ENCODE results near the gene POLR3B. TPM values are rescaled to one million over a fixed set of nuclear protein-coding genes. Genes with fewer than 3 reads are reported as not detected.

POLR3B gene
- total RNA-seq, 1 experiment from 2014 or later: 10.7 TPM

- POLR2A ChIA-PET: no interaction called here
These were observed 102.0 kb downstream of the POLR3B start for GRCh38 chr12:106459534-106459933.

More at GRCh38 chr12:106459534-106459933, 102.0 kb downstream of the POLR3B start:
- DNase-seq (ENCODE audit: low read depth, low spot score) (no peak), ATAC-seq (no peak)
- Histone ChIP-seq H3K27ac (ENCODE audit: low read depth, low read length) (no peak overlapping the region), H3K4me3 (replicated peaks in 1 of 2; ENCODE audit: low read depth in 1 of 2, low read length in 2 of 2) (no peak overlapping the region), H3K9ac (ENCODE audit: low read length) (no peak overlapping the region), H3K36me3 (ENCODE audit: control insufficient read depth in 1 of 2, insufficient read depth in 2 of 2, low read length in 2 of 2) (no peaks in the 10 kb centered on the region), H3K4me1 (ENCODE audit: control insufficient read depth in 1 of 2, insufficient read depth in 2 of 2, low read length in 2 of 2) (no peaks in the 10 kb centered on the region), H3K4me2 (ENCODE audit: low read length) (no peak overlapping the region), H3K9me3 (ENCODE audit: control insufficient read depth in 1 of 2, insufficient read depth in 1 of 2, low read depth in 1 of 2, low read length in 2 of 2) (no peaks in the 10 kb centered on the region), H3K9me2 (ENCODE audit: insufficient read depth) (no peaks in the 10 kb centered on the region), H3K79me2 (ENCODE audit: insufficient read depth, low read length) (no peaks in the 10 kb centered on the region), H2AFZ (ENCODE audit: low read depth, low read length, poor library complexity, severe bottlenecking) (no peak overlapping the region), H4K20me1 (ENCODE audit: insufficient read depth) (no peaks in the 10 kb centered on the region), H3K27me3 (ENCODE audit: insufficient read depth, low read length) (no peaks in the 10 kb centered on the region)
- intact Hi-C loops (cut with micrococcal nuclease): no loop called here
- no TSS peak for BruUV-seq (replicated peaks)
- CTCF ChIA-PET: no interaction called here
- RAD21 ChIA-PET (ENCODE audit: low non-redundant PET in 1 of 2, low total read pairs in 2 of 2, uncharacterized antibody in 2 of 2, unreplicated experiment in 2 of 2): no interaction called here
- TF ChIP-seq SIN3A (IDR thresholded peaks at IDR 0.05; ENCODE audit: low read depth) (no peak), ZBTB33 (IDR thresholded peaks at IDR 0.05; ENCODE audit: extremely low read depth, insufficient replicate concordance, low read length) (no peak), SRF (IDR thresholded peaks at IDR 0.05; ENCODE audit: low read depth) (no peak), CBX3 (IDR thresholded peaks at IDR 0.05; ENCODE audit: low read depth) (no peak), ZNF274 (IDR thresholded peaks at IDR 0.05; ENCODE audit: low read depth, low read length) (no peak), FOSL1 (IDR thresholded peaks at IDR 0.05; ENCODE audit: low read depth) (no peak), SP1 (IDR thresholded peaks at IDR 0.05; ENCODE audit: low read depth) (no peak), CTCF (IDR thresholded peaks at IDR 0.05 in 2 of 3, conservative IDR thresholded peaks at IDR 0.05 in 1 of 3; ENCODE audit: borderline replicate concordance in 1 of 3, insufficient read depth in 1 of 3, low read depth in 2 of 3, low read length in 2 of 3) (no peak), ZFX (IDR thresholded peaks at IDR 0.05) (no peak)

All from HCT116 (cell line).